GM18873 (cell line): ENCODE results near the gene DNM1.

ENCODE experiments used
- ATAC-seq: cut with Tn5 transposase; IDR thresholded peaks from one replicate; pipeline ENCODE4 v1.9.1; 2021; ENCODE audit warnings: mild to moderate bottlenecking, moderate library complexity, moderate number of reproducible peaks; ENCODE audit not compliant: unreplicated experiment, low FRiP score

Gene DNM1

GRCh38 chr9:128203707-128204551 is 750 bp downstream of the DNM1 start:
- no peak for ATAC-seq

GRCh38 chr9:128204858-128205257 is 1.7 kb downstream of the DNM1 start:
- ATAC-seq: no peak

- no peak for ATAC-seq
Observed at GRCh38 chr9:128205296-128205944, 2.2 kb downstream of the DNM1 start.

- no peak for ATAC-seq
Observed at GRCh38 chr9:128206484-128206883, 3.3 kb downstream of the DNM1 start.

GRCh38 chr9:128206916-128207910 is 4.0 kb downstream of the DNM1 start:
- ATAC-seq: no peak

- no peak for ATAC-seq
Observed at GRCh38 chr9:128208386-128208785, 5.2 kb downstream of the DNM1 start.

- ATAC-seq: no peak
Observed at GRCh38 chr9:128208946-128209669, 5.9 kb downstream of the DNM1 start.

GRCh38 chr9:128211186-128211980 is 8.2 kb downstream of the DNM1 start:
- no peak for ATAC-seq

- no peak for ATAC-seq
Observed at GRCh38 chr9:128211981-128212281, 8.8 kb downstream of the DNM1 start.

- ATAC-seq: no peak
Observed at GRCh38 chr9:128213746-128214497, 10.7 kb downstream of the DNM1 start.

GRCh38 chr9:128214571-128215490 is 11.7 kb downstream of the DNM1 start:
- no peak for ATAC-seq

- ATAC-seq: no peak
Observed at GRCh38 chr9:128215491-128216409, 12.6 kb downstream of the DNM1 start.

- ATAC-seq: no peak
Observed at GRCh38 chr9:128216781-128217553, 13.8 kb downstream of the DNM1 start.

- no peak for ATAC-seq
Observed at GRCh38 chr9:128218172-128218517, 15.0 kb downstream of the DNM1 start.

- ATAC-seq: peak; percentile 81
Observed at GRCh38 chr9:128218518-128219389, 15.6 kb downstream of the DNM1 start.
